Glomerular endothelial cell (primary cell): ENCODE data around the gene HNRNPAB. TPM values are rescaled to one million over a fixed set of nuclear protein-coding genes. Genes with fewer than 3 reads are reported as not detected.

Experiments used
- DNase-seq: peaks from one replicate; pipeline ENCODE4 v3.0.0-alpha.2; 2011; ENCODE audit warnings: low read depth, low spot score; ENCODE audit errors: extremely low read depth
- total RNA-seq: library from RNA; depleted of rRNA; stranded (reverse); fragments of >200 nt; gene quantifications from 2 replicates; pipeline ENCODE4 v1.2.3, GENCODE V29; 2015

The HNRNPAB gene
- total RNA-seq, 1 donor from 2014 or later: 146 TPM

DNA sequence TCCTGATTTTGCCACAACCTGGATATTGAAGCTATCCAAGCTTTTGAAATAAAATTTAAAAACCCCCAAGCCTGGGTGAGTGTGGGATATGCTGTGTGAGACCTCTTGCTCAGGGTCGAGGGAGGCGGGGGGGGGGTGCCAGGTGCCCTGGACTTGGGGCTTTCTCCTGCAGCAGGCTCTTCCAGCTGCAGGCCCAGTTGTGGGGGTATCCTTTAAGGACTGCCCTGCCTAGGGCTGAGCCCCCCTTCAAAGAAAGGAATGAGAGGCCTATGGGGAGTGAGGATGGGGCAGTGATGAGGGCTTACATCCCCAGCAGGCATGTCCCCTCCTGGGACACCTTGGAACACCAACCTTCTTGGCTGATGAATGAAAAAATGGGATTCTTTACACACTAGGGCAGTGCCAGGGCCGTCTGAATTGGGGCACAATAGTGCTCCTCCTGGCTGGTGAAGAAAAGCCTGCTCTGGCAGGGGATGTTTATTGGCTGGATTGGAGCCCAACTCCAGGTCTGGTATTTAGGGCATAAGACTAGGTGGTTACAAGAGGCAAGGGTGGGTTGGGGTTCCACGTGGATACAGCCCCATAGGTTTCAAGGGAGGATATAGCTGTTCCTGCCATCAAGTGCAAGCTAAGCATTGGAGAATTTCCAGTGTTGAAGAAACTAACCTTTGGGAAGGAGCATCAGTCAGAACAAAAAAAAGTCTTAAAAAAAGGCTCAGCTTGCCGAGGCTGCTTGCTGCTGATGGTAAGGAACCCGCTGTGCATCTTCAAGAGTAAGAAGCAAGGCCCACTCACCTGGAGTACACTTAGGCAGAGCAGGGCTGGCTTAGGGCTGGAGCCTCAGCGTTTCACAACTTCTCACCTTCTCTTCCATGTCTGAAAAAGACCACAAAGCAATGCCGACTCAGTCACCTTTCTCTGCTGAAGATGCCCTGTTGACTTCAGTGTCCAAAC, 7.0 kb downstream of the HNRNPAB start:
- DNase-seq: no peak

GRCh38 chr5:178212241-178213002, 8.1 kb downstream of the HNRNPAB start:
- DNase-seq: no peak

GRCh38 chr5:178213003-178213461, 8.7 kb downstream of the HNRNPAB start:
- no peak for DNase-seq

- DNase-seq: no peak
These were observed 9.4 kb downstream of the HNRNPAB start for GRCh38 chr5:178213748-178214151.

- no peak for DNase-seq
These were observed 9.9 kb downstream of the HNRNPAB start for GRCh38 chr5:178214160-178214803.

DNA sequence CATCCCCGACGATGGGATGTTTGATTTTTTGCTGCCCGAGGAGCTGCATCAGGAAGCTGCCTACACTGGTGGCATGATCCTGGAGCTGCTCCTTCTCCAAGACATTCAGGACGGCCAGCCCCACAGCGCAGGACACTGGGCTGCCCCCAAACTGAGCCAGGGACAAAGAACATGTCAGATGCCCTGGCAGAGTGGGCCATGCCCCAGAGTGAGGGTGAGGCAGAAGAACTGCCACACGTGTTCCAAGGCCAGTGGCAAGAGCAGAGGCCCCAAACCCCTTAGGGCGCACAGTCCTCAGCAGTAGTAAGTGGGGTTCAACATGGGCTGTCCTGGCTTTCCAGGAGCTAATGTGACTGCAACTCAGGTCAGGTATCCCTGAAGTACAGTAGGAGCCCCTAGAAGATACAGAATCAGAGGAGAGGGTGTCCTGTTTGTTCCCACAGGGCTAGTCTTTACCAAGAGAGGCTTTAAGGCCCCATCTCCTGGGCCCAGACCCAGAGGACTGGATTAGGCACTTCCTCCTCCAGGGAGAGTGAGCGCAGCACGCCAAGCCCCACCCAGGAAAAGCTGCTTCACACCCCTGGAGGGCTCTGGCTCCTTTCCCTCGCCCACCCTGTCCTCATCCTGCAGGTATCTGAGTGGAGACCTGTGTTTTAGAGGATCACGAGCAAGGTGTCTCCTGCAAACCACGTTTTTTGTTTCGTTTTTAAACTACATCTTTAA, 11.1 kb downstream of the HNRNPAB start:
- DNase-seq: no peak

DNA sequence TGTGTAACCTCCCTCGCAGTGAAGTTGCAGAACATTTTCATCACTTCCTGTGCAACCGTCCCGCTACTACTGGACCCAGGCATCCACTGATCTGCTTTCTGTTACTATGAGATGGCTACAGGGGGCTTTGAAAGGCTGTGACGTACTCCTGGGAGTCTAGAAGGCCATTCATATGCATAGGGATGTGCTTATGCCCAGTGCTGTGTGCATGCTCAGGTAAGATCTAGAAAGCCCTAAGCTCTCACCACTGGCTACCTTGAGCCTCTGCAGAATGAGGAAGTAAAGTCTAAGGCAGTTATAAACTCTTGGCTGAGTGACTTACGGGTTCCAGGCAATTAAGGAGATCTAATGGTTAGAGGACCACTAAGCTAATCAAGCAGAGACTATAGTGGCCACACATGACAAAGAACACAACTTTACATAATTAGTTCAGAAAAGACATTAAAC, 11.8 kb downstream of the HNRNPAB start:
- no peak for DNase-seq

- DNase-seq: no peak
These were observed 12.4 kb downstream of the HNRNPAB start for GRCh38 chr5:178216779-178217178.

GRCh38 chr5:178218237-178218776, 14.0 kb downstream of the HNRNPAB start:
- no peak for DNase-seq

- DNase-seq: no peak
These were observed 14.5 kb downstream of the HNRNPAB start for GRCh38 chr5:178218827-178219226.

DNA sequence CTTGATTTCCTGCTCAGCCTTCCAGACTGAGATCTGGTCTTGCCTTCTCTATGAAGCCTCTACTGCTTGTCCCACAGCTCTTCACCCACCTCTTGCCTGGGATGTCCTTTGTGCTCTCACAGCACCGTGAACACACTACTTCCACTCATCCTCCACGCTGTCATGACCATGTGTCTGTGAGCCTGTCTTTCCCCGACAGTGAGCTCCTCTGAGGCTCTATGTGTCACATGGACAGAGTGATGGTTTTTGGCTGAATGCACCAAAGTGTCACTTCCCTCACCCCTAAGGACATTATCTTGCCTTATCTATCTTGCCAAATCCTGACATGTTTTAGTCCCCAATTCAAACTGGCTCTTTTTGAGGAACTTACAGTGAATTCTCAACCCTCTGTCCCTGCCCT, 16.9 kb downstream of the HNRNPAB start:
- no peak for DNase-seq

- DNase-seq: no peak
These were observed 17.5 kb downstream of the HNRNPAB start for GRCh38 chr5:178221853-178222252.

- no peak for DNase-seq
These were observed 18.0 kb downstream of the HNRNPAB start for GRCh38 chr5:178222292-178222691.

- DNase-seq: no peak
These were observed 19.0 kb downstream of the HNRNPAB start for GRCh38 chr5:178223196-178223773.

- no peak for DNase-seq
These were observed 19.5 kb downstream of the HNRNPAB start for GRCh38 chr5:178223828-178224335.

- DNase-seq: no peak
These were observed 20.1 kb downstream of the HNRNPAB start for GRCh38 chr5:178224403-178224802.

DNA sequence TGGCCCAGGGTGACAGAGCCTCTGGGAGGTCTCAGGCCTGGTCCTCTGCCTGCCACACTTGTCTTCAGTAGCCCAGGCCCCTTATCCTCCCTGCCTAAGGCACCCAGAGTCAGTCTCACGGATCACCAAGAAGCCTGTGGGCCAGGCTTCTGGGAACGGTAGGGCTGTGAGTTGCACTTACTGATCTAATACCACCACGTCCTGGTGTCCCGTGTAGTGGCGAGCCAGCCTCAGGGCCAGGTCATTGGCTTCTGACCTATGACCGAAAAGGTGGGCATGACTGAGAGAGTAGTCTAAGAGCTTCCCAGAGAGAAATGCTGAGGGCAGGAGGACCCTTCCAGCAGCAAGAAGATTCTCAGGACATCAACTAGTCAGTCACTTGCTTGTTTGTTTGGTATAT, 20.8 kb downstream of the HNRNPAB start:
- no peak for DNase-seq

GRCh38 chr5:178227138-178227659, 22.9 kb downstream of the HNRNPAB start:
- no peak for DNase-seq

DNA sequence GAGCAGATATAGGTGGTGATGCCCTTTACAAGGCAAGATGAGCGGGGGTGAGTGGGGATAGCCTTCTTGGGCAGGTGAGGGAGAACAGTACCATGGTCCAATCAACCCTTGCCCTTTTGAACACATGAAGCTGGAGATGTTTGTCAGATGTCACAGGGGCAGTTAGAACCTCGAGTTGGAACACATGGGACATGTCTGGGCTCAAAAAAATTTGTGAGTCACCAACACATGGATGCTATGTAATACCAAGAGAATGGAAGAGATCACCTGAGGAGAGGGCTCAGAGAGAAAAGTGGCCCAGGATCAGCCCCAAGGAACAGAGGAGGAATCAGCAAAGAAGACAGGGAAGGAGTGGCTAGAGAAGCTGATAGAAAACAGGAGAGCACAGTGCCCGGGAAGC, 23.6 kb downstream of the HNRNPAB start:
- DNase-seq: no peak
